GM21515 (cell line): ENCODE data around the gene ITGB1BP2.
"Not testable (repeated sequence)": the region's sequence is repeated elsewhere in the genome, so short reads cannot be mapped to it uniquely, and the experiment has no call there.

ENCODE experiments used
- ATAC-seq: cut with Tn5 transposase; IDR thresholded peaks from one replicate; pipeline ENCODE4 v1.9.1; 2021; ENCODE audit not compliant: unreplicated experiment

The ITGB1BP2 gene

DNA sequence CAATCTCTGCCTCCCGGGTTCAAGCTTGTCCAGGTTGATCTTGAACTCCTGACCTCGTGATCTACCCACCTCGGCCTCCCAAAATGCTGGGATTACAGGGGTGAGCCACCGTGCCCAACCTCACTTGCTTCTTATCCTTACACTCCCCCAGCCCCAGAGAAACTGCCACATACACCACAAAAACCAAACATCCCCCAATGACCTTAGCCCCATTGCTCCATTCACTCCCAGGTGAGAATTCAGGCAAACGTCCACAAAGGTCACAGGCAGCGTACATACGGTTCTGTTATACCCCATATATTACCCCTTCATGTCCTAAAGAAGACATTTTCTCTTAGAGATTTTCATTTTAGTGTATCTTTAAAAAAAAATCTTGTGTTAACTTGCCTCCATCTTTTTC lies 1.1 kb upstream of the ITGB1BP2 start:
- ATAC-seq: not testable (repeated sequence)

DNA sequence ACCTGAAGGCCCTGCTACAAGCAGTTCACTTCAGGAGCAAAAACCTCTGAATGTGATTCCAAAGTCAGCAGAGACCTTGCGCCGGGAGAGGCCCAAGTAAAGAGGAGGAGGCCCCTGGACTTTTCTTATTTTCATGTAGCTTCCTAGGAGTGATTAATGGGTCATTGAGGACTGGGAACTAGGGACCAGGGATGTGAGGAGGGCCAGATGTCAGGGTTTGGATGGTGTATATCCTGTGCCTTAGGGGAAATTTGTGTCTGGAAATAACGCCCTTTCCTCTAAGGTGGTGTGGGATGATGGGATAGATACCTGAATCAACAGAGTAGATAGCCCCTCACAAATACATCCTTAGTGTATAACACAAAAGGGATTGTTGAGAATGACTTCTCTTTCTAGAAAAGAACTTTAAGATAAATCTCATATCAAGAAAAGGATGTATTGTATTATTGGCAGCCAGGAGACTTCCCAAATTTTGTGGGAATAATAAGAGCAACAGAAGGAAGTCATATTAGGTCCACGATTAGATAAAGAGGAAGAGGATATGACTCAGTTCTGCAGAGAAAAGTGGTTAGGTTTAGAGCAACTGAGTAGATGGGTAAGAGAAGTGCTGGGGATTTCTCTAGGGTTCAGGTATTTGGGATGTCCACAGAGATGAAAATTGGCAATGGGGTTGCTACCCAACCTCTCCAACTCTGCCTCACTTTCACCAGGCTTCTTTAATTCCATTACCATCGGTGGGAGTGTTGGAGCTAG lies 1.1 kb downstream of the ITGB1BP2 start:
- no peak for ATAC-seq

DNA sequence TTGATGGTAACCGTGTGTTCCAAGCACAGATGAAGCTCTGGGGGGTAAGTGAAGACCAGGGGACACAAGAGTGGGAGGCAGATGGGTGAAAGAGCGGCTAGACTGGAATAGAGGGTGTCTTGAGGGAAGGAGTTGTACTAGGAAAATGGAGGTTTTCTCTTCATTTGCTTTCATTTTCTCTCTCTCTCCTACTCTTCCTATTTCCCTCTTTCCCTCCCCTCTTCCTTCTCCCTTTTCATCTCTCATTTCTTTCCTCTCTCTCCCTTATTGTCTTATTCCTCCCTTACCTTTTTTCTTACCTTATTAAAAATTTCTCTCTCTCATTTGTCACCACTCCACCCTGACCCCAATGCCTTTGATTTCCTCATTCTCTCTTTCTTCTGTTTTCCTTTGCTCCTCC lies 3.0 kb downstream of the ITGB1BP2 start:
- ATAC-seq: no peak

GRCh38 chrX:71315917-71316316 lies 14.4 kb downstream of the ITGB1BP2 start:
- no peak for ATAC-seq

GRCh38 chrX:71316959-71317358 lies 15.4 kb downstream of the ITGB1BP2 start:
- not testable (repeated sequence) for ATAC-seq

DNA sequence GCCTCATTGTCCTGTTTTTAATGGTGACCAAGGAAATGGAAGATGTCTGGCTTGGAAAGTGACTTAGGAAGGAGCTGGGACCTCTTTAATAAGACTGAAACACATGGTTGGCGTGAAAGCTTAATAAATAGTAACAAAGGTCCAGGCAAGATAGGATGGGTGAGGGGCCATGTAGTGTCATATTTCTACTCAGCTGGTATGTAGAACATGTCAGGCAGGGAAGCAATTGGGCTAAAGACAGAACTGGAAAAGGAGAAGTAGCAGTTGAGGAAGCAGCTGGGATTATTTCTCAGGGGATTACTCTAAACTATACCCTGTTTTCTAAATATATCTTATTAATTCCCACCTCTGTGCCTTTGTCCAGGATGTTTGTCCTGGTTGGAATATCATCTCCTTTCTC lies 18.6 kb downstream of the ITGB1BP2 start:
- ATAC-seq: no peak

GRCh38 chrX:71321731-71322130 lies 20.2 kb downstream of the ITGB1BP2 start:
- ATAC-seq: no peak

GRCh38 chrX:71324452-71324851 lies 22.9 kb downstream of the ITGB1BP2 start:
- ATAC-seq: not testable (repeated sequence)

GRCh38 chrX:71326394-71326793 lies 24.8 kb downstream of the ITGB1BP2 start:
- no peak for ATAC-seq

DNA sequence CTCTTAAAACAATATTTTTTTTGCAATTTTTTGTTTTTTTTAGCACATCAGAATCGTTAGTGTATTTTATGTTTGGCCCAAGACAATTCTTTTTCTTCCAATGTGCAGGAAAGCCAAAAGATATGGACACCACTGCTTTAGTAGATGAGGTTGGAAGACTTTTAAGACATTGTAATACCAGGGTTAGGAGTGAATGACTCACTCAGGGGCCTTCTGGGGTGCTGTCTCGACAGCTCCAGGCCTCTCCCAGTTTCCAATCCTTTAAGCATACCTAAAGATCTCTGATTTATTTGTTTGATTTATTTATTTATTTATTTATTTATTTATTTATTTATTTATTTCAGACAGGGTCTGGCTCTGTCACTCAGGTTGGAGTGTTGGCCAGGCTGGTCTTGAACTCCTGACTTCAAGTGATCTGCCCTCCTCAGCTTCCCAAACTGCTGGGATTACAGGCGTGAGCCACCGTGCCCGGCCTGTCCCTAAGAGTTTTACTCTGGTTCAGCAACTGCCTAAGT lies 47.7 kb downstream of the ITGB1BP2 start:
- not testable (repeated sequence) for ATAC-seq

DNA sequence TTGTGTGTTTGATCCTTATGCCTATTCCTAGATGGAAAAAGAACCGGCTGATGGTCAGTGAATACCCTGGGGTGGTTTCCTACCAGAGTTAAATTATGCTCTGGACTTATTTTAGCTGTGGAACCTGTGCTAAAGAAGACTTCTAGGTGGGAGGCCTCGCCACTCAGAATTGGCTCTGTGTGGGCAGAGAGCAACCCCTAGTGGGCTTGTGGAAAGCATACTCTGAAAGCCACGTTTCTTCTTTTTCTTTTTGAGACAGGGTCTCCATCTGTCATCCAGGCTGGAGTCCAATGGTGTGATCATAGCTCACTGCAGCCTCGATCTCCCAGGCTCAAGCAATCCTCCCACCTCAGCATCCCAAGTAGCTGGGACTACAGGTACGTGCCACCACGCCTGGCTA lies 48.3 kb downstream of the ITGB1BP2 start:
- not testable (repeated sequence) for ATAC-seq

DNA sequence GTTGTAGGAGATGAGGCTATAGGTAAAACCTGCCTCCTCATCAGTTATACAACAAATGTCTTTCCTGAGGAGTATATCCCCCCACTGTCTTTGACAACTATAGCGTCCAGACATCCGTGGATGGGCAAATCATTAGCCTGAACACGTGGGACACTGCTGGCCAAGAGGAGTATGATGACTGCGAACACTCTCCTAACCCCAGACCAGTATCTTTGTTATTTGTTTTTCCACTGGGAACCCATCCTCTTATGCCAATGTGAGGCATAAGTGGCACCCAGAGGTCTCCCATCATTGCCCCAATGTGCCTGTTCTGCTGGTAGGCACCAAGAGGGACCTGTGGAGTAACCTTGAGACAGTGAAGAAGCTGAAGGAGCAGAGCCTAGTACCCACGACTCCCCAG lies 50.9 kb downstream of the ITGB1BP2 start:
- ATAC-seq: not testable (repeated sequence)
